Ascending aorta (tissue), 2 donors: ENCODE results near the gene ZNF276. TPM values are rescaled to one million over a fixed set of nuclear protein-coding genes. Genes with fewer than 3 reads are reported as not detected.

Source experiments
- DNase-seq, 2 donors: peaks; one replicate each; pipeline ENCODE4 v3.0.0-alpha.2; 2019; ENCODE audit warnings: low spot score in 2 of 2
- H3K27ac ChIP-seq, 2 donors: fragments of 200-600 bp; sonication (generic); one replicate each; pipeline ENCODE4 v1.5.1; 2016 to 2017; ENCODE audit warnings: mild to moderate bottlenecking in 1 of 2
- H3K27me3 ChIP-seq: fragments of 200-600 bp; sonication (generic); one replicate; pipeline ENCODE4 v1.5.1; 2017
- H3K36me3 ChIP-seq, 2 donors: fragments of 200-600 bp; sonication (generic); one replicate each; pipeline ENCODE4 v1.5.1; 2016
- H3K4me1 ChIP-seq, 2 donors: fragments of 200-600 bp; sonication (generic); one replicate each; pipeline ENCODE4 v1.5.1; 2016 to 2017; ENCODE audit warnings: mild to moderate bottlenecking in 1 of 2
- H3K4me3 ChIP-seq, 2 donors: fragments of 200-600 bp; sonication (generic); one replicate each; pipeline ENCODE4 v1.5.1; 2016 to 2017; ENCODE audit warnings: mild to moderate bottlenecking in 1 of 2
- H3K9me3 ChIP-seq, 2 donors: fragments of 200-600 bp; sonication (generic); one replicate each; pipeline ENCODE4 v1.5.1; 2016
- intact Hi-C: fragments of 100-400 bp; cut with DNase I; formaldehyde crosslinking; loops from one replicate; pipeline ENCODE4 v1.15.1; 2023
- total RNA-seq: library from RNA; depleted of rRNA; stranded (reverse); fragments of >200 nt; gene quantifications from one replicate; pipeline ENCODE4 v1.1.0, GENCODE V29; 2016
- TF ChIP-seq, protein P1 (sequence below), 3 experiments: fragments of 200-600 bp in 2 of 3; fragments of 450-650 bp in 1 of 3; sonication (generic) in 2 of 3; IDR thresholded peaks; one replicate each; pipeline ENCODE4 v1.5.1; 2016 to 2019; ENCODE audit warnings: antibody characterized with exemption in 3 of 3, mild to moderate bottlenecking in 1 of 3, moderate library complexity in 1 of 3

The ZNF276 gene
- total RNA-seq, 1 donor from 2014 or later = 30.7 TPM

GRCh38 chr16:89749637-89750036 lies 28.3 kb downstream of the ZNF276 start:
- Histone ChIP-seq H3K9me3 (no peaks in the 10 kb centered on the region), H3K36me3 (no peaks in the 10 kb centered on the region), H3K4me3 (no peak overlapping the region), H3K27me3 (no peaks in the 10 kb centered on the region), H3K27ac (no peak overlapping the region), H3K4me1 (no peaks in the 10 kb centered on the region)
- DNase-seq = no peak
- TF ChIP-seq, protein P1, sequence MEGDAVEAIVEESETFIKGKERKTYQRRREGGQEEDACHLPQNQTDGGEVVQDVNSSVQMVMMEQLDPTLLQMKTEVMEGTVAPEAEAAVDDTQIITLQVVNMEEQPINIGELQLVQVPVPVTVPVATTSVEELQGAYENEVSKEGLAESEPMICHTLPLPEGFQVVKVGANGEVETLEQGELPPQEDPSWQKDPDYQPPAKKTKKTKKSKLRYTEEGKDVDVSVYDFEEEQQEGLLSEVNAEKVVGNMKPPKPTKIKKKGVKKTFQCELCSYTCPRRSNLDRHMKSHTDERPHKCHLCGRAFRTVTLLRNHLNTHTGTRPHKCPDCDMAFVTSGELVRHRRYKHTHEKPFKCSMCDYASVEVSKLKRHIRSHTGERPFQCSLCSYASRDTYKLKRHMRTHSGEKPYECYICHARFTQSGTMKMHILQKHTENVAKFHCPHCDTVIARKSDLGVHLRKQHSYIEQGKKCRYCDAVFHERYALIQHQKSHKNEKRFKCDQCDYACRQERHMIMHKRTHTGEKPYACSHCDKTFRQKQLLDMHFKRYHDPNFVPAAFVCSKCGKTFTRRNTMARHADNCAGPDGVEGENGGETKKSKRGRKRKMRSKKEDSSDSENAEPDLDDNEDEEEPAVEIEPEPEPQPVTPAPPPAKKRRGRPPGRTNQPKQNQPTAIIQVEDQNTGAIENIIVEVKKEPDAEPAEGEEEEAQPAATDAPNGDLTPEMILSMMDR (IDR thresholded peaks at IDR 0.05) = no peak
- intact Hi-C loops = loop anchor here (10.0 kb wide), 1 partner anchor 105 kb away; no protein-coding TSS in a partner anchor

DNA sequence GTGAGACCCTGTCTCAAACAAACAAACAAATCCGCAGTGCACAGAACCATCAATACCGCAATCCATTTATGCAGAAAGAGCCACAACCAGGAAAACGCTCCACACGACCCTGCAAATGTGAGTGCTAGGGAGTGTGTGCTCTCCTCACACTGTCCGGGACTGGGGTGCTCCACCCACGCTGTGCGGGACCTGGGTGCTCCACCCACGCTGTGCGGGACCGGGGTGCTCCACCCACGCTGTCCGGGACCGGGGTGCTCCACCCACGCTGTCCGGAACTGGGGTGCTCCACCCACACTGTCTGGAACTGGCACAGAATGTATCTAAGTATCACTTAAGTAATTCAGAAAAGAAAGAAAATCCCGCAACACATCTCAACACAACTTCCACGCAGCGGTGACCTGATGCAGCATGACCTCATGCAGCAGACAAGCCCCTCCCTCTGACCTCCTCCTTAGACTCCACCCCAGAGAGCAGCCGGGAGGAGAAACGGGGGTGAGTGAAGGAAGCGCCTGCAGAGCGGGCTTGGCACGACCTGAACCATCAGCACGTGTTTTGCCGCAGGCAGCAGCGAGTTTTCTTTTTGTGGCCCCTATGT lies 38.5 kb downstream of the ZNF276 start:
- Histone ChIP-seq H3K4me3 (no peak overlapping the region), H3K27ac (no peak overlapping the region), H3K4me1 (no peaks in the 10 kb centered on the region), H3K27me3 (no peaks in the 10 kb centered on the region), H3K36me3 (no peaks in the 10 kb centered on the region), H3K9me3 (no peaks in the 10 kb centered on the region)
- no peak for DNase-seq
- TF ChIP-seq, protein P1 (IDR thresholded peaks at IDR 0.05) = no peak
- intact Hi-C loops = loop anchor here (10.0 kb wide), 1 partner anchor 95 kb away; no protein-coding TSS in a partner anchor

DNA sequence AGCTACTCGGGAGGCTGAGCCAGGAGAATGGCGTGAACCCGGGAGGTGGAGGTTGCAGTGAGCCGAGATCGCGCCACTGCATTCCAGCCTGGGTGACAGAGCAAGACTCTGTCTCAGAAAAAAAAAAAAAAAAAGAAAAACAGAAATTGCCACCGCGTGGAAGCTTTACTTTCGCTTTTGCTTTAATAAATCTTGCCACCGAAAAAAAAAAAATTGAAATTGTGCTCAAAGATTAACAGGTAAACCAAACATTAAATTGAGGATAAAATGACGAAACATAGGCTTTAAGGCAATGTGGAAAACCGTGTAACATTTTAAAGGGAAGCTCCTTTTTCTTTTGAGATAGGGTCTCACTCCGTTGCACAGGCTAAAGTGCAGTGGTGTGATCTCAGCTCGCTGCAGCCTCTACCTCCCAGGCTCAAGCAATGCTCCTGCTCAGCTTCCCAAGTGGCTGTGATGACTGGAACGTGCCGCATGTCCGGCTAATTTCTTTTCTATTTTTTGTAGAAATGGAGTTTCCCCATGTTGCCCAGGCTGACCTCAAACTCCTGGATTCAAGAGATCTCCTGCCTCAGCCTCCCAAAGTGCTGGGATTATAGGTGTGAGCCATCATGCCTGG lies 40.1 kb downstream of the ZNF276 start:
- TF ChIP-seq, protein P1 (IDR thresholded peaks at IDR 0.05) = no peak
- H3K36me3 ChIP-seq = no peaks in the 10 kb centered on the region
- H3K27ac ChIP-seq = no peak overlapping the region
- intact Hi-C loops = no loop called here
- H3K9me3 ChIP-seq = no peaks in the 10 kb centered on the region
- no peaks in the 10 kb centered on the region for H3K4me1 ChIP-seq
- H3K4me3 ChIP-seq = no peak overlapping the region
- DNase-seq = no peak
- H3K27me3 ChIP-seq = no peaks in the 10 kb centered on the region

DNA sequence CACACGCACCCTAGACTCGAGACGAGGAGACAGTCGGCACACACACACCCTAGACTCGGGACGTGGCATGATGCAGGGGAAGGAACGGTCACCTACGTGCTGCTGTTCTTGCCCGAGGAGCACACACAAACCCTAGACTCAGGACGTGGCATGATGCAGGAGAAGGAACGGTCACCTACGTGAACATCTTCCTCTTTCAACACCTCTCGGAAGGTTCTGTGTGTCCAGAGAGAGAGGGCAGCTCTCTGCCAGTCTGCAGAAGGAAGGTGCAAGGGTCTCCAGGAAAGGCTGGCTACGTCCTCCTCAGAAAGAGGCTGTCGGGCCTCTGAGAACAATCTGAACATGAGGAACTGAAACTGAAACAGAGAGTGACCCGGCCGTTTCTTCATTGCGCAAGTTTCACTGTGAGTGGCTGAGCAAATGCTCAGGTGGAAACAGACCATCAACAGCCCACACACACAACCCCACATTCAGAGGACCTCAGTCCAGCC lies 43.4 kb downstream of the ZNF276 start:
- H3K4me1 ChIP-seq = no peaks in the 10 kb centered on the region
- peak; percentile 41 to 77 for DNase-seq
- H3K9me3 ChIP-seq = no peaks in the 10 kb centered on the region
- no peaks in the 10 kb centered on the region for H3K27me3 ChIP-seq
- no peak overlapping the region for H3K27ac ChIP-seq
- peak overlapping the region in 1 of 2 donors; percentile 38 for H3K4me3 ChIP-seq
- TF ChIP-seq, protein P1 (IDR thresholded peaks at IDR 0.05) = no peak
- intact Hi-C loops = no loop called here
- H3K36me3 ChIP-seq = no peaks in the 10 kb centered on the region

- no peaks in the 10 kb centered on the region for H3K36me3 ChIP-seq
- H3K9me3 ChIP-seq = no peaks in the 10 kb centered on the region
- no peak overlapping the region for H3K27ac ChIP-seq
- DNase-seq = no peak
- H3K27me3 ChIP-seq = no peaks in the 10 kb centered on the region
- H3K4me1 ChIP-seq = no peaks in the 10 kb centered on the region
- TF ChIP-seq, protein P1 (IDR thresholded peaks at IDR 0.05) = no peak
- intact Hi-C loops = no loop called here
- no peak overlapping the region for H3K4me3 ChIP-seq
These were observed 44.0 kb downstream of the ZNF276 start for GRCh38 chr16:89765292-89765830.
